OCI-LY1 (cell line): ENCODE data around the gene ANKRD11.

Experiments
- EZH2 ChIP-seq: fragments of 200-600 bp; sonication (generic), shearing (Covaris generic); IDR thresholded peaks from 2 replicates; pipeline ENCODE4 v1.8.0; 2017; ENCODE audit warnings: borderline replicate concordance, mixed run types, mild to moderate bottlenecking, antibody characterized with exemption, low read length, moderate library complexity, mixed read lengths
- TF ChIP-seq, protein P1 (sequence below): fragments of 200-600 bp; sonication (generic), shearing (Covaris generic); IDR thresholded peaks from 2 replicates; pipeline ENCODE4 v1.5.1; 2017; ENCODE audit warnings: mild to moderate bottlenecking, antibody characterized with exemption, low read length, moderate library complexity, mixed read lengths

DNA sequence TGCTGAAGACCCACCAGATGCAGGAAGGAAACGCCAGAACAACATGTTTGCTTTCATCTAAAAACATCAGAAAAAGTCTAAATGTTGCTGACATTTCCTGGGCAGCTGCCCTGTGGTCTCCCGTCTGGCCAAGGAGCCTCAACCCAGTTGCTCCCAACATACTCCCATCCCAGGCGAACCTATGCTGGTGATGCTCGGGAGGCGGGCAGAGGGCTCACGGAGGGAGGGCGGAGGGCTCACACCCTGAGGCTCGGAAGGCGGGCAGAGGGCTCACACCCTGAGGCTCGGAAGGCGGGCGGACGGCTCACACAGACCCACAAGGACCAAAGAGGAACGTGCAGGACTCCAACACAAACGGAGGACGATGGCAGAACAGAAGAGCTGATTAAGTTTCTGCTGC, 135.4 kb downstream of the ANKRD11 start:
- TF ChIP-seq, protein P1, sequence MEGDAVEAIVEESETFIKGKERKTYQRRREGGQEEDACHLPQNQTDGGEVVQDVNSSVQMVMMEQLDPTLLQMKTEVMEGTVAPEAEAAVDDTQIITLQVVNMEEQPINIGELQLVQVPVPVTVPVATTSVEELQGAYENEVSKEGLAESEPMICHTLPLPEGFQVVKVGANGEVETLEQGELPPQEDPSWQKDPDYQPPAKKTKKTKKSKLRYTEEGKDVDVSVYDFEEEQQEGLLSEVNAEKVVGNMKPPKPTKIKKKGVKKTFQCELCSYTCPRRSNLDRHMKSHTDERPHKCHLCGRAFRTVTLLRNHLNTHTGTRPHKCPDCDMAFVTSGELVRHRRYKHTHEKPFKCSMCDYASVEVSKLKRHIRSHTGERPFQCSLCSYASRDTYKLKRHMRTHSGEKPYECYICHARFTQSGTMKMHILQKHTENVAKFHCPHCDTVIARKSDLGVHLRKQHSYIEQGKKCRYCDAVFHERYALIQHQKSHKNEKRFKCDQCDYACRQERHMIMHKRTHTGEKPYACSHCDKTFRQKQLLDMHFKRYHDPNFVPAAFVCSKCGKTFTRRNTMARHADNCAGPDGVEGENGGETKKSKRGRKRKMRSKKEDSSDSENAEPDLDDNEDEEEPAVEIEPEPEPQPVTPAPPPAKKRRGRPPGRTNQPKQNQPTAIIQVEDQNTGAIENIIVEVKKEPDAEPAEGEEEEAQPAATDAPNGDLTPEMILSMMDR, result no peak
- no peak for TF ChIP-seq EZH2
